ENCODE measurements around the gene SMCO3.

SMCO3 gene

DNA sequence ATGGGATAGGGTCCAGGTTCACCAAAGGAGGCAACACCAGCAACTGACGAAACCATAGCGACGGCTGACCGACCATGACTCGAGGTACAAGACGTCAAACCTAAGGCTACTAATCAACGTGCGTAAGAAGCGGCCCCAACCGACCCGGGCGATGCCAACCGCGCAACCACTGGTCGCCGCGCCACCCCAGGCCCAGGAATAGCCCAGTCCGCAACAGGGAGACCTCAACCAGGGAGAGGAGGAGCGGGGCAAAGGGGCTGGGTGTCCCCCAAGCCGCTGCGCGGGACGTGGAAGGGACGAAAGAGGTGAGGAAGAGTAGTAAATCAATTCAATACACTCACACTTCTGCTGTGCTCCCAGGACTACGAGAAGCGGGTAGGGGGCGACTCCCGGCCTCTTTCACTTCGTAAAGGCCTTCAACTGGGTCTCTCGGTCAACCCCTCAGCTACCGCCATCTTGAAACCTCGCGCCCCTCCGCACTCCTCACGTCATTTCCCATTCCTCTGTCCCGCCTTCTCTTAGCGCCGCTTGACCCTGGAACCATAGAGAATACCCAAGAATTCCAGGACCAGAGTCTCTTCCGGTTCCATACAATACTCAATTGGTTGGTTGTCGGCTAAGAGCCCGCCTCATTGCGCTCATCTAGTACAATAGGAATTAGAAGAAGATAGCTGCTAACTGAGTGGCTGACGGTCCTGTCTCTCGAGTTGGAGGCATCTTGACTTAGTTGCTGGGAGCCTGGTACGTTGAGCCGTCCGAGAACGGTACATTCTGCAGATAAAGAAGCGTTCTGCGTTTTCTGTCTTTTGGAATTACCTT, 10.8 kb downstream of the SMCO3 start, which contains the start of the genes C12orf60 and WBP11 (continued):
- no peak for TF ChIP-seq KLF1 (tag by site-specific recombination; IDR thresholded peaks at IDR 0.05)
- no peak for TF ChIP-seq ZNF354C (tag by site-specific recombination; IDR thresholded peaks at IDR 0.05; ENCODE audit: borderline replicate concordance, low read depth)
- TF ChIP-seq, protein P1, sequence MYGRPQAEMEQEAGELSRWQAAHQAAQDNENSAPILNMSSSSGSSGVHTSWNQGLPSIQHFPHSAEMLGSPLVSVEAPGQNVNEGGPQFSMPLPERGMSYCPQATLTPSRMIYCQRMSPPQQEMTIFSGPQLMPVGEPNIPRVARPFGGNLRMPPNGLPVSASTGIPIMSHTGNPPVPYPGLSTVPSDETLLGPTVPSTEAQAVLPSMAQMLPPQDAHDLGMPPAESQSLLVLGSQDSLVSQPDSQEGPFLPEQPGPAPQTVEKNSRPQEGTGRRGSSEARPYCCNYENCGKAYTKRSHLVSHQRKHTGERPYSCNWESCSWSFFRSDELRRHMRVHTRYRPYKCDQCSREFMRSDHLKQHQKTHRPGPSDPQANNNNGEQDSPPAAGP (tag by site-specific recombination; IDR thresholded peaks at IDR 0.05): no peak
- peak; percentile 69 for TF ChIP-seq ZNF394 (tag by site-specific recombination; IDR thresholded peaks at IDR 0.05; ENCODE audit: borderline replicate concordance)
- TF ChIP-seq ZNF701 (tag by site-specific recombination; IDR thresholded peaks at IDR 0.05): no peak
- no peak for TF ChIP-seq KLF8 (tag by site-specific recombination; IDR thresholded peaks at IDR 0.05)
- TF ChIP-seq, protein P2, sequence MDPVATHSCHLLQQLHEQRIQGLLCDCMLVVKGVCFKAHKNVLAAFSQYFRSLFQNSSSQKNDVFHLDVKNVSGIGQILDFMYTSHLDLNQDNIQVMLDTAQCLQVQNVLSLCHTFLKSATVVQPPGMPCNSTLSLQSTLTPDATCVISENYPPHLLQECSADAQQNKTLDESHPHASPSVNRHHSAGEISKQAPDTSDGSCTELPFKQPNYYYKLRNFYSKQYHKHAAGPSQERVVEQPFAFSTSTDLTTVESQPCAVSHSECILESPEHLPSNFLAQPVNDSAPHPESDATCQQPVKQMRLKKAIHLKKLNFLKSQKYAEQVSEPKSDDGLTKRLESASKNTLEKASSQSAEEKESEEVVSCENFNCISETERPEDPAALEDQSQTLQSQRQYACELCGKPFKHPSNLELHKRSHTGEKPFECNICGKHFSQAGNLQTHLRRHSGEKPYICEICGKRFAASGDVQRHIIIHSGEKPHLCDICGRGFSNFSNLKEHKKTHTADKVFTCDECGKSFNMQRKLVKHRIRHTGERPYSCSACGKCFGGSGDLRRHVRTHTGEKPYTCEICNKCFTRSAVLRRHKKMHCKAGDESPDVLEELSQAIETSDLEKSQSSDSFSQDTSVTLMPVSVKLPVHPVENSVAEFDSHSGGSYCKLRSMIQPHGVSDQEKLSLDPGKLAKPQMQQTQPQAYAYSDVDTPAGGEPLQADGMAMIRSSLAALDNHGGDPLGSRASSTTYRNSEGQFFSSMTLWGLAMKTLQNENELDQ (tag by site-specific recombination; IDR thresholded peaks at IDR 0.05; ENCODE audit: low read depth): no peak
- TF ChIP-seq ZNF274 (IDR thresholded peaks at IDR 0.05; ENCODE audit: low read length): no peak
- no peak for TF ChIP-seq ZNF274 (tag by site-specific recombination; IDR thresholded peaks at IDR 0.05; ENCODE audit: borderline replicate concordance)
- no peak for TF ChIP-seq ZNF707 (tag by site-specific recombination; IDR thresholded peaks at IDR 0.05)
- TF ChIP-seq MZF1 (tag by site-specific recombination; IDR thresholded peaks at IDR 0.05; ENCODE audit: borderline replicate concordance): no peak
- TF ChIP-seq, protein P3, sequence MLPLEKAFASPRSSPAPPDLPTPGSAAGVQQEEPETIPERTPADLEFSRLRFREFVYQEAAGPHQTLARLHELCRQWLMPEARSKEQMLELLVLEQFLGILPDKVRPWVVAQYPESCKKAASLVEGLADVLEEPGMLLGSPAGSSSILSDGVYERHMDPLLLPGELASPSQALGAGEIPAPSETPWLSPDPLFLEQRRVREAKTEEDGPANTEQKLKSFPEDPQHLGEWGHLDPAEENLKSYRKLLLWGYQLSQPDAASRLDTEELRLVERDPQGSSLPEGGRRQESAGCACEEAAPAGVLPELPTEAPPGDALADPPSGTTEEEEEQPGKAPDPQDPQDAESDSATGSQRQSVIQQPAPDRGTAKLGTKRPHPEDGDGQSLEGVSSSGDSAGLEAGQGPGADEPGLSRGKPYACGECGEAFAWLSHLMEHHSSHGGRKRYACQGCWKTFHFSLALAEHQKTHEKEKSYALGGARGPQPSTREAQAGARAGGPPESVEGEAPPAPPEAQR (tag by site-specific recombination; IDR thresholded peaks at IDR 0.05): no peak
- TF ChIP-seq SP7 (tag by site-specific recombination; IDR thresholded peaks at IDR 0.05): peak; percentile 20; the same call in 1 of the 2 replicates
- TF ChIP-seq ZNF785 (tag by site-specific recombination; IDR thresholded peaks at IDR 0.05): no peak
- peak; percentile 96 for TF ChIP-seq SP2 (tag by site-specific recombination; IDR thresholded peaks at IDR 0.05)

DNA sequence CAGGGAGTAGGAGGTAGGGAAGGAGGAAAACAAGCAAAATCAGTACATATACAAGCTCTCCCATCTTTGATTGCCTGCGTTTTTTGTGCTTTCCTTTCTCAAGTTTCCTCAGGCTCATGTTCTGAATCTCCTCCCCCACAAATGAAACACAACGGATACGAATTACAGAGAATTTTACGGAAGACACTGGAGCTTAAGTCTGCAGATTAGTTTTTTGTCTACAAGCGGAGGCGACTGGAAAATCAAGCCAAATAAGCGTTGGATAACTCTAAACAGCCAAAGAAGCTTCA, 11.3 kb downstream of the SMCO3 start:
- H3K4me1 ChIP-seq (ENCODE audit: control insufficient read depth, insufficient read depth, low read length): peaks cover 2% of the 10 kb centered on the region; the same call in 1 of the 2 replicates
- peak overlapping the region; percentile 53 for H3K4me3 ChIP-seq (ENCODE audit: low read depth, low read length)
- ChIA-PET CTCF (interaction anchor here (0.6 to 1.7 kb wide), 4 partner anchors 24 to 45 kb away, joined by 3 to 8 read pairs (median 4); no protein-coding TSS in a partner anchor), POLR2A (interaction anchor here (0.9 to 3.0 kb wide), 5 partner anchors 9 to 545 kb away, joined by 3 to 32 read pairs (median 6); a partner anchor contains a TSS)
- peaks cover 21 to 28% of the 10 kb centered on the region in 2 experiments; a peak in 2 of 3 replicates for H3K36me3 ChIP-seq (ENCODE audit: control insufficient read depth in 2 of 2, insufficient read depth in 1 of 2, low read length in 2 of 2)
- H3K9me3 ChIP-seq (ENCODE audit: control insufficient read depth, insufficient read depth, low read depth, low read length): no peaks in the 10 kb centered on the region
- H3K27ac ChIP-seq (ENCODE audit: extremely low read depth, low read depth, low read length): peak overlapping the region; percentile 87; the same call in 1 of the 2 replicates
- no peak for TF ChIP-seq ZSCAN23 (tag by site-specific recombination; IDR thresholded peaks at IDR 0.05)
- TF ChIP-seq, protein P2 (tag by site-specific recombination; IDR thresholded peaks at IDR 0.05; ENCODE audit: low read depth): no peak
- no peak for TF ChIP-seq ZNF302 (tag by site-specific recombination; IDR thresholded peaks at IDR 0.05; ENCODE audit: low read depth)
- TF ChIP-seq, protein P4, sequence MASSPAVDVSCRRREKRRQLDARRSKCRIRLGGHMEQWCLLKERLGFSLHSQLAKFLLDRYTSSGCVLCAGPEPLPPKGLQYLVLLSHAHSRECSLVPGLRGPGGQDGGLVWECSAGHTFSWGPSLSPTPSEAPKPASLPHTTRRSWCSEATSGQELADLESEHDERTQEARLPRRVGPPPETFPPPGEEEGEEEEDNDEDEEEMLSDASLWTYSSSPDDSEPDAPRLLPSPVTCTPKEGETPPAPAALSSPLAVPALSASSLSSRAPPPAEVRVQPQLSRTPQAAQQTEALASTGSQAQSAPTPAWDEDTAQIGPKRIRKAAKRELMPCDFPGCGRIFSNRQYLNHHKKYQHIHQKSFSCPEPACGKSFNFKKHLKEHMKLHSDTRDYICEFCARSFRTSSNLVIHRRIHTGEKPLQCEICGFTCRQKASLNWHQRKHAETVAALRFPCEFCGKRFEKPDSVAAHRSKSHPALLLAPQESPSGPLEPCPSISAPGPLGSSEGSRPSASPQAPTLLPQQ (tag by site-specific recombination; IDR thresholded peaks at IDR 0.05): no peak
- no peak for TF ChIP-seq BCL11A (tag by site-specific recombination; IDR thresholded peaks at IDR 0.05; ENCODE audit: low read depth)
- TF ChIP-seq, protein P5, sequence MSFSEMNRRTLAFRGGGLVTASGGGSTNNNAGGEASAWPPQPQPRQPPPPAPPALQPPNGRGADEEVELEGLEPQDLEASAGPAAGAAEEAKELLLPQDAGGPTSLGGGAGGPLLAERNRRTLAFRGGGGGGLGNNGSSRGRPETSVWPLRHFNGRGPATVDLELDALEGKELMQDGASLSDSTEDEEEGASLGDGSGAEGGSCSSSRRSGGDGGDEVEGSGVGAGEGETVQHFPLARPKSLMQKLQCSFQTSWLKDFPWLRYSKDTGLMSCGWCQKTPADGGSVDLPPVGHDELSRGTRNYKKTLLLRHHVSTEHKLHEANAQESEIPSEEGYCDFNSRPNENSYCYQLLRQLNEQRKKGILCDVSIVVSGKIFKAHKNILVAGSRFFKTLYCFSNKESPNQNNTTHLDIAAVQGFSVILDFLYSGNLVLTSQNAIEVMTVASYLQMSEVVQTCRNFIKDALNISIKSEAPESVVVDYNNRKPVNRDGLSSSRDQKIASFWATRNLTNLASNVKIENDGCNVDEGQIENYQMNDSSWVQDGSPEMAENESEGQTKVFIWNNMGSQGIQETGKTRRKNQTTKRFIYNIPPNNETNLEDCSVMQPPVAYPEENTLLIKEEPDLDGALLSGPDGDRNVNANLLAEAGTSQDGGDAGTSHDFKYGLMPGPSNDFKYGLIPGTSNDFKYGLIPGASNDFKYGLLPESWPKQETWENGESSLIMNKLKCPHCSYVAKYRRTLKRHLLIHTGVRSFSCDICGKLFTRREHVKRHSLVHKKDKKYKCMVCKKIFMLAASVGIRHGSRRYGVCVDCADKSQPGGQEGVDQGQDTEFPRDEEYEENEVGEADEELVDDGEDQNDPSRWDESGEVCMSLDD (tag by site-specific recombination; IDR thresholded peaks at IDR 0.05): no peak

Measured in HEK293 (cell line).